Spleen (tissue), 7 donors: Measurements from ENCODE around the gene RARRES2.

Source experiments
- POLR2A ChIP-seq, 3 donors: fragments of 450-650 bp; IDR thresholded peaks; one replicate each; pipeline ENCODE4 v1.5.1; 2017; ENCODE audit warnings: antibody characterized with exemption in 3 of 3, mild to moderate bottlenecking in 1 of 3
- POLR2AphosphoS5 ChIP-seq, 3 donors: sonication (generic); formaldehyde crosslinking; IDR thresholded peaks; one replicate each; pipeline ENCODE4 v1.5.1; 2017; ENCODE audit warnings: antibody characterized with exemption in 3 of 3
- TF ChIP-seq, protein P1 (sequence below), 11 experiments: fragments of 200-600 bp in 7 of 11; fragments of 450-650 bp in 4 of 11; sonication (generic) in 4 of 11; IDR thresholded peaks in 8 of 11; conservative IDR thresholded peaks in 3 of 11; 1 replicate in 7 of 11; 2 replicates in 4 of 11; pipeline versions ENCODE4 v1.4.0 to v1.8.0; 2016 to 2021; ENCODE audit warnings: antibody characterized with exemption in 11 of 11, inconsistent platforms in 4 of 11, mild to moderate bottlenecking in 1 of 11
- donor health status: DM: no; HTN: no; CAD: no; lungs with moderate emphysema.
- donor health status: DM: no; HTN: no; CAD: no.
- donor health status: DM: no; HTN: no; CAD: no.

DNA sequence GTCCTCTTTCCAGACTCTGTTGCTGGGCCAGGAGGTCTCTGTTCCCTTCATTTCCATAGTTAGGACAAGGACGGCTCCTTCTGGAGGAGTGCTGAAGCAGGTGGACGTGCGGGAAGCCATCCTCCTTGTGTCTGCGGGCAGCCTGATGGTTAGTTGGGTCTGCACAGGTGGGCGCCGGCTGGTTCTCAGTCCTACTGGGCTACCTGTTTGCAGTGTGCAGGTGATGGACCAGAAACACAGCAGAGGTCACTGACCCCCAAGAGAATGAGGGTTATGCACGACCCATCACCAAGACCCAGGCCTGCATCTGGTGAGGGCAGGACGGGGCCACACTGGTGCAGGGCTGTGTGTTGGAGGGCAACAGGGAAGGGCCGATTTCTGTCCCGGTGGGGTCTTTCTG, 7.8 kb downstream of the RARRES2 start:
- TF ChIP-seq, protein P1, sequence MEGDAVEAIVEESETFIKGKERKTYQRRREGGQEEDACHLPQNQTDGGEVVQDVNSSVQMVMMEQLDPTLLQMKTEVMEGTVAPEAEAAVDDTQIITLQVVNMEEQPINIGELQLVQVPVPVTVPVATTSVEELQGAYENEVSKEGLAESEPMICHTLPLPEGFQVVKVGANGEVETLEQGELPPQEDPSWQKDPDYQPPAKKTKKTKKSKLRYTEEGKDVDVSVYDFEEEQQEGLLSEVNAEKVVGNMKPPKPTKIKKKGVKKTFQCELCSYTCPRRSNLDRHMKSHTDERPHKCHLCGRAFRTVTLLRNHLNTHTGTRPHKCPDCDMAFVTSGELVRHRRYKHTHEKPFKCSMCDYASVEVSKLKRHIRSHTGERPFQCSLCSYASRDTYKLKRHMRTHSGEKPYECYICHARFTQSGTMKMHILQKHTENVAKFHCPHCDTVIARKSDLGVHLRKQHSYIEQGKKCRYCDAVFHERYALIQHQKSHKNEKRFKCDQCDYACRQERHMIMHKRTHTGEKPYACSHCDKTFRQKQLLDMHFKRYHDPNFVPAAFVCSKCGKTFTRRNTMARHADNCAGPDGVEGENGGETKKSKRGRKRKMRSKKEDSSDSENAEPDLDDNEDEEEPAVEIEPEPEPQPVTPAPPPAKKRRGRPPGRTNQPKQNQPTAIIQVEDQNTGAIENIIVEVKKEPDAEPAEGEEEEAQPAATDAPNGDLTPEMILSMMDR (IDR thresholded peaks at IDR 0.05 in 8 of 11, conservative IDR thresholded peaks at IDR 0.05 in 3 of 11), result no peak
- TF ChIP-seq POLR2A (IDR thresholded peaks at IDR 0.05), result no peak
- TF ChIP-seq POLR2AphosphoS5 (IDR thresholded peaks at IDR 0.05), result no peak
